ENCODE measurements around the gene NTN5. TPM values are rescaled to one million over a fixed set of nuclear protein-coding genes. Genes with fewer than 3 reads are reported as not detected.
"Not testable (repeated sequence)": the region's sequence is repeated elsewhere in the genome, so short reads cannot be mapped to it uniquely, and the experiment has no call there.

The NTN5 gene
- total RNA-seq, 1 experiment from 2014 or later: not detected

DNA sequence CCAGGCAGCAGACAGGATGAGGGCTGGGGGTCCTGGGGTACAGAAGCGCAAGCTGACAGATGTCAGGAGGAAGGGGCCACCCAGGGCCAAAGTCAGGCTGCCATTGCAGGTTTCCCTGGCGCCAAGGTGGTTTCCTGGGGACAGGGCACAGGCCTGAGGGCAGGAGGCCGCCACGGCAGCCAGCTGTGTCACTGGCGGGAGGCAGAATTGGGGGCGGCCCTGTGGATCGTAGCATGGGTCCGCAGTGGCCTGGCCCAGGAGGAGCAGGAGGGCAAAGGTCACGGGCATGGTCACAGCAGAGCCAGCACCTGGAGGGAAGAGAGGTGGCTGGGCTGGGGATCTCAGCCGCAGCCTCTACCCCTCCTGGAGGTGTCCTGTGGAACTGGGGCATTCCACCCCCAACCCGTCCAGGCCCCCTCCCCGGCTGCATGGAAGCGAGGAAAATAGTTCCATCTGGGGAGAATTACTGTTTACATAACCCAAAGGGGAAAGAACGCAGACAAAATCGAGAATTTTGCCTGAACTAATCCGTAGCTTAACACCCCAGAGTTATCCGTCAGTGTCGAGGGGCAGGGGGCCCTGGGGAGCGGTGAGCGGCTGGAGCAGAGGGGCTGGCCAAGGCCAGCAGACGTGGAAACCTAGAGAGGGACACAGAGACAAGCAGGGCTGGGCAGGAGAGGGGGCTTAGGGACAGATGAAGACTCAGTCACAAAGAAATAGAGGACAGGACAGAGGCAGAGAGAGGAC lies 1.9 kb downstream of the NTN5 start:
- no peak for DNase-seq (ENCODE audit: low spot score)

- no peak for DNase-seq (ENCODE audit: low spot score)
Measured at GRCh38 chr19:48669903-48670668, 2.7 kb downstream of the NTN5 start.

GRCh38 chr19:48668761-48669160 lies 4.1 kb downstream of the NTN5 start:
- no peak for DNase-seq (ENCODE audit: low spot score)

GRCh38 chr19:48668332-48668731 lies 4.5 kb downstream of the NTN5 start:
- no peak for DNase-seq (ENCODE audit: low spot score)

DNA sequence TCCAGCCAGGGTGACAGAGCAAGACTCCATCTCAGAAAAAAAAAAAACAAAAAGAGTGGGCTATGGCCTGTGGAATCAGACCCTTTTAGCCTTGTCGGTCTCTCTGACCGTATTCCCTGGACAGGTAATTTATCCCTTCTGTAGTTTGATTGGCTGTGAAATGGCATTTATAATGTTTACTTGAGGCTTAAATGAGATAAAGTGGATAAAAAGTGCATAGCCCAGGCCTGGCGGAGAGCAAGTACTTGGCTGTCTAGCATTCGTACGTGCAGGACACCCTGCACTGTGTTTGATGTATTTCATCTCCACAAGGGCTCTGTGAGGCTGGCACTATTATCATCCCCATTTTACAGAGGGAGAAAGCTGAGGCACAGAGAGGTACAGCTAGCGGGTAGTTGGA lies 7.0 kb downstream of the NTN5 start:
- no peak for DNase-seq (ENCODE audit: low spot score)

- DNase-seq (ENCODE audit: low spot score): no peak
Measured at GRCh38 chr19:48664476-48664875, 8.3 kb downstream of the NTN5 start.

DNA sequence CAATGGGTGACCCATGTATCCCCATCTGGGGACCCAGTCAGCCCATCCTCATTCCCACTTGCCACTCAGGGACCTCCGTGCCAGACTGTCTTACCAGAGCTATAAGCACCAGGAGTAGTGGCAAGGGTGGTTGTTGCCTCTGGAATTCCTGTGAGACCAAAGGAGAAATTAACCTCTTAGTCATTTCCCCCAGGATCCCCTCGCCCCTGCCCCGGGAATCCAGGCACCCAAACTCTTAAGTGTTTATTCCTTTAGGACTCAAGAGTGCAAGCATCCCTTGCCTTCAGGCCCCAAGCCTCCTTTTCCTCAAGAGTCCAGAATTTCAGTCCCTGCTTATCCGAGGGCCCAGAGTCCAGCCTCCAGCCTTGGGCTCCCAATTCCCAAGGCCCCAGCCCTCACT lies 9.2 kb downstream of the NTN5 start:
- DNase-seq (ENCODE audit: low spot score): no peak

- DNase-seq (ENCODE audit: low spot score): no peak
Measured at GRCh38 chr19:48661711-48662090, 11.1 kb downstream of the NTN5 start.

DNA sequence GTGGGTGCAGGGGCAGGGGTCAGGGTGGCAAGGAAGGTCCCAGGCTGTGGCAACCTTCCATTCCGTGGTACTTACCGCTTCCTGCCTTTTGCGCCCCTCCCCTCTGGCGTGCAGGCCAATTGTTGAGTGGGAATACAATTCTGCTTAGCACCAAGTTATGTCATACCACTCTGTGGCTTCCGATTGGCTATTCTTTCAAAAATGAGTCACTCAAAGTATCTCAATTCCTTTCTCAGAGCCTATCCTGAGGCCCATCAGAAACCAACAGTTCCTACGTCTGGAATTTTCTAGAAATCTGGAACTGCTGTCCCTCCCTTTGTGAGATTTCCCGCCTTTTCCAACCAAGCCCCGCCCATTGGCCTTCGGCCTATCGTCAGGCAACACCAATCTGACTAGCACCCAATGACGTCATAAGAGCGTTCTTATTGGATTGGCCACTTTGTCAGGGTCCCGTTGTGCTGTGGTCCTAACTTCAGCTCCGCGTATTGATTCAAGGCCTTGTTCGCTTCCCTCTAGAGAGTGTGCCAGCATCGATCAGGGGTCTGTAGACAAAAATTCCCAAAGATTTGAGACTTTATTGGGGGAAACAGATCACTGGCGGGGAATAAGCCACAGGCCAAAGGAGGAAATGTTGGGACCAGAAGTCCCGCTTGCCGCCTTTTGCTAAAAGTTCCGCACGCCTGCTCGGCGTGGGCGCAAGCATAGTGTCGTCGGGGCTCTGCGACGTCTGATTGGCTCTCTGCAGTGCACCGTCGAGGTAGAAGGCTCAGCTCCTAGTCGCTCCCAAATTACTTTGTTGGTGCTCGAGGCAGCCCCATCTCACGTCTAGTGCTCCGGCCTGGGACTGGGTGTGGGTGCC lies 11.7 kb downstream of the NTN5 start:
- peak; percentile 84 for DNase-seq (ENCODE audit: low spot score)

- peak; percentile 57 for DNase-seq (ENCODE audit: low spot score)
Measured at GRCh38 chr19:48659768-48660167, 13.0 kb downstream of the NTN5 start.

GRCh38 chr19:48658483-48658882 lies 14.3 kb downstream of the NTN5 start:
- no peak for DNase-seq (ENCODE audit: low spot score)

GRCh38 chr19:48657828-48658227 lies 15.0 kb downstream of the NTN5 start:
- not testable (repeated sequence) for DNase-seq (ENCODE audit: low spot score)

- peak; percentile 86 for DNase-seq (ENCODE audit: low spot score)
Measured at GRCh38 chr19:48656840-48657474, 15.9 kb downstream of the NTN5 start.

- DNase-seq (ENCODE audit: low spot score): no peak
Measured at GRCh38 chr19:48654299-48655059, 18.3 kb downstream of the NTN5 start.

DNA sequence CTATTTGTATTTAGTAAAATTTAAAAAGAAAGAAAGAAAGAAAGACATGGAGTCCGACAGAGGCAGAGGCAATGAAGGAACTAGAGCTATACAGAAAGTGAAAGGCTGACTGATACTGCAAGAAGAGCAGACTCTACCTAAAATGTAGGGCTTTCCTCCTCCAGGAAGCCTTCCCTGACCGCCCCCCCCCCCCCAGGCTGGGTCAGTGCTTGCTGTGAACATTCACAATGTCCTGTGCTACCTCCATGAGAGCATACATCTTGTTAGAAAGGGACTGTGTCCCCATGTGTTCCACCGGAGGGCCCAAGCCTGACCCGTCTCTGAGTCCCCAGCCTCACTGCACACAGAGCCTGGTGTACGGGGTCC lies 21.2 kb downstream of the NTN5 start:
- DNase-seq (ENCODE audit: low spot score): no peak

GRCh38 chr19:48650974-48651682 lies 21.7 kb downstream of the NTN5 start:
- DNase-seq (ENCODE audit: low spot score): no peak

DNA sequence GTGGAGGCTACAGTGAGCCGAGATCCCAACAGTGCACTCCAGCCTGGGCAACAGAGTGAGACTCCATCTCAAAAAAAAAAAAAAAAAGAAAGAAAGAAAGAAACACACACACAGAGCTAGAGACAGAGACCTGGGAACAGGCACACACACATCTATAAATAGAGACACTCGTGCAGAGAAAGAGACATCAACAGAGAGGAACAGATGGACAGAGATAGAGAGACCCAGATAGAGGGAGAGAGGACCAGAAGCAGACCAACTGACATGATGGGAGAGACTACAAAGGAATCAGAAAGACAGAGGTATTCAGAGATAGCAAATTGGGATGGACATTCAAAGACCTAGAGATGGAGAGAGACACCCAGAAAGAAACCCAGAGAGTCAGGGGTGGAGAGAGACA lies 24.7 kb downstream of the NTN5 start:
- DNase-seq (ENCODE audit: low spot score): no peak

DNA sequence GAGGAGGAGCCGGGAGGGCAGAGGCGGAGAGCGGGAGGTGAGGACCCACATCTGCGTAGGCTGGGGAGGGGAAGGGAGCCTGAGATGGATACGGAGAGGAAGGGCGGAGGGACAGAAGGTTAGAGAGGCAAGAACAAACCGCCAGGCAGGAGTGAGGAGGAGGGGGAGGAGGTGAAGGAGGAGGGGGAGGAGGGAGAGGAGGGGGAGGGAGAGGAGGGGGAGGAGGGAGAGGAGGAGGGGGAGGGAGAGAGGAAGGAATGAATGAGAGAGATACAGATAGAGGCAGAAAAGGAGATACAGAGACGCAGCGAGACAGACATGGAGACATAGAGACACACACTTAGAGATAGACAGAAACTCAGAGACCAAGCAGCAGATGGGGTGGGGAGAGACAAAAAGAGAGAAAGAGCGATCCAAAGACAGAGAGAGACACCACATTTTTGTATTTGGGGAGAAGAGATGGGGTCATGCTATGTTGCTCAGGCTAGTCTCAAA lies 26.0 kb downstream of the NTN5 start:
- no peak for DNase-seq (ENCODE audit: low spot score)

GRCh38 chr19:48646001-48646721 lies 26.7 kb downstream of the NTN5 start, which contains the start of gene CA11:
Gene CA11 (minus strand): TSS chr19:48646187. CDS start chr19:48645632, 555 bp downstream.
- DNase-seq (ENCODE audit: low spot score): peak; percentile 55

DNA sequence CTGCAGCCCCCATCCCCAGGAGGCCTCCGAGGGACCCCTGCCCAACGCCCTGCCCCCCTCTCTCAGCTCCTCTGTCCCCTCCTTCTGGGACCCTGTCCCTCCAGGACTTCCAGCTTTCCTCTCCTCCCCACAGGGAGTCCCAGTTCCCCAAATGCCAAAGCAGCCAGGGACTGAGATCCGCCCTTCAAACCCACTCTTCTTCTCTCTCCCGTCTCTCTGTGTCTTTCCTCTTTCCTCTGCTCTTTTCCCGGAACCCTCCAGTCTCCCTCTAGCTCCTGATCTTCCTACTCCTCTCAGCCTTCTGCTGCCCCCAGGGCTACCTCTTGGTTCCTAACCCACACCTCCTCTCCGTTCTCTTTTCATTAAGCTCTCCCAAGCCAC lies 27.2 kb downstream of the NTN5 start:
- DNase-seq (ENCODE audit: low spot score): no peak
